Central memory CD4-positive, alpha-beta T cell (primary cell): ENCODE measurements around the gene ABL2.
A peak's percentile ranks its signal among the peaks of the same experiment; 100 is the strongest.
"Not testable (repeated sequence)": the region's sequence is repeated elsewhere in the genome, so short reads cannot be mapped to it uniquely, and the experiment has no call there.

Experiments
- DNase-seq: peaks from one replicate; pipeline ENCODE4 v3.0.0; 2022
- total RNA-seq, 3 experiments: gene quantifications; one replicate each; lab custom pipeline; 2026; lab: John Stamatoyannopoulos, UW

Gene ABL2
- 36.9 to 52.7 (median 45.3) reads per million in 3 experiments for total RNA-seq

DNA sequence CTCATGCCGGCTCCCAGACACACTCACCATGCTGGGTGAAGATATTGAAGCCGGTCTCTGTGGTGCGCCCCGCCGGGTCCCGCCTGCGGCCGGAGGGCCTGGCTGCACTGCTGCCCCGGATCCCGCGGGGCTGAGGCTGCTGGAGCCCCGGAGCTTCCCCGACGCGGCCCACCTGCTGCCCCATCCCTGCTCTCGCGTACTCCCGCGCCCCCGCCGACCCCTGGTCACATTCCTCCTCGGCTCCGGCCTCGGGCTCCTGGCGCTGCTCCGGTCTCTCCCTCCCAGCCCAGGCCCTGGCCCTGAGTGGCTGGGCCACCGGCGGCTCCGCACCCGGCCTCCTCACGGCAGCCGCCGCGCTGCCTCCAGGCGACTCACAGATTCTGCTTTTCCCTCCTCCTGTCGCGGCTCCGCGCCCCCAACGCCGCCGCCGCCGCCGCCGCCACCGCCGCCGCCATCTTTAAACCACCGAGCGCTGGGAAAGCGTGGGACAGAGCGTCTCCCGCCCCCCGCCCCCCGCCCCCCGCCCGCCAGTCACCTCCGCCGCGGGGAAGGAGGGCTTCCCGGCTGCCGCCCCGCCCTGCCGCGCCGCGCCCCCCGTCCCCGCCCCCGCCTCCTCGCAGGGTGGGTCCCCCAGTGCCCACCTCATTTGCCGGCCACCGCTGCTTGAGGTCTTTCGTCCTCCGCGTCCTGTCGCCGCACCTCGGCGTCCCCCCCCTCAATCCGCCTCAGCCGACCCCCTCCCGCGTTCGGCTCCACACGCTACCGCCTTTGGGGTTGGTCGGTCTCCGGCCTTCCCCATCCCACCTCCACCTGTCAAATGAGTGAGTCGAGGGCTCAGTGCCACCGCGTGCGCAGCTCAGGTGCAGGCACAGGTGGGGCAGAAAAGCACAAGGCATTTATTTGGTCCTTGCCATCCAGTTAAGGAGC lies at the start of gene ABL2:
TSS of gene ABL2 (minus strand) at position 464 of the 927 bp plus-strand sequence. CDS start at position 184, 280 bp downstream.
- peak; percentile 49 for DNase-seq

DNA sequence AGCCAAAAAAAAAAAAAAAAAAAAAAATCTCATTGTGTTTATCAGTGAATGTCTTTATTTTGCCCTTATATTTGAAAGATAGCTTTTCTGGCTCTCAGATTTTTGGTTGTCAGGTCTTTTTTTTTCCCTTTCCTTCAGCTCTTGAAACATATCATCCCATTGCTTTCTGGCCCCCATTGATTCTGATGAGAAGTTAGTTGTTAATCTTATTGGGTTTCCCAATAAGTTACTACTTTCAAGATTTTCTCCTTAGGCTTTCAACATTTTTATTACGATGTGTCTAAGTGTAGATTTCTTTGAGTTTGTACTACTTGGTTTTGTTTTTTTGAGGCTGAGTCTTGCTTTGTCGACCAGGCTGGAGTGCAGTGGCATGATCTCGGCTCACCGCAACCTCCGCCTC lies 49.4 kb upstream of the ABL2 start:
- DNase-seq: no peak

DNA sequence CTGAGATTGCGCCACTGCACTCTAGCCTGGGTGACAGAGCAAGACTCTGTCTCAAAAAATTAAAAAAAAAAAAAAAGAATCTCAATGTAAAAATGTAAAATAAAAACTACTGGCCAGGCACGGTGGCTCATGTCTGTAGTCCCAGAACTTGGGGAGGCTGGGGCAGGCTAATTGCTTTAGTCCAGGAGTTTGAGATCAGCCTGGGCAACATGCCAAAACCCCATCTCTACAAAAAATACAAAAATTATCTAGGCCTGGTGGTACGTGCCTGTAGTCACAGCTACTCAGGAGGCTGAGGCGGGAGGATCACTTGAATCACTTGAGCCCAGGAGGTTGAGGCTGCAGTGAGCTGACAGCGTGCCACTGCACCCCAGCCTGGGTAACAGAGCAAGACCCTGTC lies 44.9 kb upstream of the ABL2 start:
- not testable (repeated sequence) for DNase-seq

DNA sequence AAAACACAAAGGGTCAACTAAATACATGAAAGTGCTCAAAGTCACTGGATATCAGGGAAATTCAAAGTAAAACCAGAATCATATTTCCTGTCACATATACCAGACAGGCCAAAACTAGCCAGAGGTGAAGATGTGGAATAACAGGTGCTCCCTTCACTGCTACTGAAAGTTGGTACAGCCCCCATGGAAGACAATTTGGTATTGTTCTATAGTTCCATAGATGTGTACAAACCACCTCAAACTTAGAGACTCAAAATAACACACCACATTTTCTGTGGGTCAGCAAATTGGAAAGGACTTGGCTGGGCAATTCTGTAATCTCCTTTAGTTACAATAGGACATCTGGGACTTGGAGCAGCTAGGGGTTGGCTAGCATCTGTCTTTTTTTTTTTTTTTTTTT lies 39.6 kb upstream of the ABL2 start:
- no peak for DNase-seq

DNA sequence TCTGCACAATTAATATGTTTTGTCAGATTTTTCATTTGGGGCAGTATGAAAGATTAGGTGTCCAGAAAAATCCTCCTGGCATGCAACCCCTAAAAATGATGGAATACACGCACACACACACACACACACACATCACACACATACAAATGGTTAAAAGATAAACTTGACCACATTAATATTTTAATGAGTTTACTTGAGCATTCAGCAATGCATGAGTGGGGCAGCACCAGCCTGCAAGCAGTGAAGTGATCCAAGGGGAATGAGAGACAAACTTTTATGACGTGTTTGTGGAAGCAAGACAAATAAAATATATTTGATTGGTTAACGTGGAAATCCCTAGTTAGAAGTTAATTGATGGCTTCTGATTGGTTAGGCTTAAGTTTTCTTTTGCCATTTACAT lies 35.0 kb upstream of the ABL2 start:
- no peak for DNase-seq

DNA sequence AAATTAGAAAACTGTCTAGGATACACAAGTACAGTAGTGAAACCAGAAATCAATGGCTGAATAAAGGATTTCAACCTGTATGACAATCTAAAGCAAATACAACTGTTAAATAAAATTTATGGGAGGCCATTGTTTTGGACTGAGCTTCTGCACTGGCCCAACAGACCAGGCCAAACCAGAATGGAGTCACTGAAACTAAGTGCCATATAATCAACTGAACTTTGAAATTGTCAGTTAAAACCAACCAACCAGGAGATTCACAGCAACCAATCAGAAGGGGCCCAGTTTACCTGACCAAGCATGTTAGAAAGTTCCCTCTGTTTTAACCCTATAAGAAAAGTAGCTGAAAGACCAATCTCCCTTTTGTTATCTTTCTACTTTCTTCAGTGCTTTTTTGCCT lies 33.6 kb upstream of the ABL2 start:
- no peak for DNase-seq

DNA sequence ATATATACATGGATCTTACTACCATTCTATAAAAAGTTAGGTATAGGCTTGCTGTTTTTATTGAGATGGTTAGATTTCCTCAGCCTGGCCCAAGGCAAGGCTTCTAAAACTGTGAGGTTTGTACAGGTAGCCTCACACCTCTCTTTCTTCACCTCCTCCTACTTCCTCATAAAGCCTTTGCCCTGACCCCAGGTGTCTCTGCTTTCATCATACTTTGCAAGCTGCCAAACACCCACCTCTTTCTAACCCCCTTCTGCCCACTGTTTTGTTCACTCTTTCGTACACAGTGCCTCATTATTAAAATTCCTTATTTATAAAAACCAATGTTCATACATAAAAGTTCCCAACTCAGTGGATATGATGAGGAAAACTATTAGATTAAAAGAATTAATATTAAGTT lies 32.7 kb upstream of the ABL2 start:
- DNase-seq: no peak

DNA sequence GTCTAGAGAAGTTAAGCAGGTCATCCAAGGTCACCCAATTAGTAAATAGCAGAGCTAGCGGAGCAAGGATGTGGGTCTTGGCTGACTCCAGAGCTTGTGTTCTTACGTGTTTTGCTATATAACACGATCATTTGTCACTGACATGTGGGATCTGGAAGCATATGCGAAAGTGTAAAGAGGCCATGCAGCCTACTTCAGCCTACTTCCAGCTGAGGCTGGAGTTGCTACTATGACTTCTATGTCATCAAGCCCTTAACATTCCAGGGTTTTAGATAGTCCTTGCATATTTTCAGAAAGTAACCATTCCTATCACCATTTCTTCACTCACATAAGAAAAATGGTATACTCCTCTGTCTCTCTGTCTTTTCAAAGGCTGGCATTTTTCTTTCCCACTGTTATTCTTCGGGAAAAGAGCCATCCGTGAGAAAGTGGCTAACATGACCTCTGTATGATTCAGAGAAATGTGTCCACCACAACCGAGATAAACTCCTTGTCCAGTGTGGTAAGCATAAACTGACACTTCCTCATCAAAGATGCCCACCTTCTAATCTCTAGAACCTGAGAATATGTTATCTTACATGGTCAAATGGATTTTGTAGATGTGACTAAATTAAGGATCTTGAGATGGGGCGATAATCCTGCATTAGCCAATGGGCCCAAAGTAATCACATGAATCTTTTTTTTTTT lies 24.0 kb upstream of the ABL2 start:
- DNase-seq: no peak

DNA sequence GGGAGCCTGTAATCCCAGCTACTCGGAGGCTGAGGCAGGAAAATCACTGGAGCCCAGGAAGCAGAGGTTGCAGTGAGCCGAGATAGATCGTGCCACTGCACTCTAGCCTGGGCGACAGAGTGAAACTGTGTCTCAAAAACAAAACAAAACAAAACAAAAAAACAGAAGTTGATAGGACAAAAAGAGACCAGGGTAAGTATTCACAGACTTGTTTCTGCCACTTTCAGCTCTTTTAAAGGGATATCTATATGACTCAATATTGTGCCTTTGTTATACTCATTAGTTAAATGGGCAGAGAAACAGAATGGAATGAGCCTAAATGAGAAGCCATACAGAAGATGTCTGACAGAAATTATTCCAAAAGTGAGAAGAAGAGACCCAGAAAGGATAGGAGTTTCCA lies 23.1 kb upstream of the ABL2 start:
- no peak for DNase-seq

DNA sequence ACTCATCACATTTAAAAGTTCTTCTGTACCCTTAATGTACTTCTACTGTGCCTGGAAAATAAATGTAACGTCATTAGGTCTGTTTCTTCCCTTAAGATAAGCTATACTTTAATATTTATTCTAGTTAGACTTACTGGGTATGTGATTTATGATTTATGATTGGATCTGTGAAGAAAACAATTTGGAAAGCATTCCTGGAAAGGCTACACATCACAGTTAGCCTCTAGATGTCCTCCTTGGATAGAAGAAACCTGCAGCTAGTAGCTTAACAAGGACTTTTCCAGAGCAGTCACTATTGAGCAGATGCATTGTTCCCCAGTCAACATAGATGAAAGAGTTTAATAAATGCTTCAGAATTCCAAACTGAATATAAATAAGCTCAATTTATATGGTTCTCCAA lies 22.2 kb upstream of the ABL2 start:
- DNase-seq: peak; percentile 9

DNA sequence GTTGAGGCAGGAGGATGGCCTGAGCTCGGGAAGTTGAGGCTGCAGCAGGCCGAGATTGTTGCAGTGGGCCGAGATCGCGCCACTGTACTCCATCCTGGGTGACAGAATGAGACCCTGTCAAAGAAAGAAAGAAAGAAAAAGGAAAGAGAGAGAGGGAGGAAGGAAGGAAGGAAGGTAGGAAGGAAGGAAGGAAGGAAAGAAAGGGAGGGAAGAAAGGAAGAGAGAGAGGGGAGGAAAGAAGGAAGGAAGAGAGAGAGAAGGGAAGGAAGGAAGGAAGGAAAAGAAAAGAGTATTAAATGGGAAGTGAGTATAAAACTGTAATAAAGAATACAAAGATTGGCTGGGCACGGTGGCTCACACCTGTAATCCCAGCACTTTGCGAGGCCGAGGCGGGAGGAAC lies 18.4 kb upstream of the ABL2 start:
- no peak for DNase-seq

DNA sequence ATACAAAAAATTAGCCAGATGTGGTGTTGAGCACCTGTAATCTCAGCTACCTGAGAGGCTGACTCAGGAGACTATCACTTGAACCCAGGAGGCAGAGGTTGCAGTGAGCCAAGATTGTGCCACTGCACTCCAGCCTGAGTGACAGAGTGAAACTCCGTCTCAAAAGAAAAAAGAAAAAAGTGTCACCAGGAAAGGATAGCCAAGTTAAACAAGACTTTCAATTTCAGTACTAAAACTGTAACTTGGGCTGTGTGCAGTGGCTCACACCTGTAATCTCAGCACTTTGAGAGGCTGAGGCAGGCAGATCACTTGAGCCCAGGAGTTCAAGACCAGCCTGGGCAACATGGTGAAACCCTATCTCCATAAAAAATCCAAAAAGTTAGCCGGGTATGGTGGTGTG lies 15.9 kb upstream of the ABL2 start:
- DNase-seq: not testable (repeated sequence)

DNA sequence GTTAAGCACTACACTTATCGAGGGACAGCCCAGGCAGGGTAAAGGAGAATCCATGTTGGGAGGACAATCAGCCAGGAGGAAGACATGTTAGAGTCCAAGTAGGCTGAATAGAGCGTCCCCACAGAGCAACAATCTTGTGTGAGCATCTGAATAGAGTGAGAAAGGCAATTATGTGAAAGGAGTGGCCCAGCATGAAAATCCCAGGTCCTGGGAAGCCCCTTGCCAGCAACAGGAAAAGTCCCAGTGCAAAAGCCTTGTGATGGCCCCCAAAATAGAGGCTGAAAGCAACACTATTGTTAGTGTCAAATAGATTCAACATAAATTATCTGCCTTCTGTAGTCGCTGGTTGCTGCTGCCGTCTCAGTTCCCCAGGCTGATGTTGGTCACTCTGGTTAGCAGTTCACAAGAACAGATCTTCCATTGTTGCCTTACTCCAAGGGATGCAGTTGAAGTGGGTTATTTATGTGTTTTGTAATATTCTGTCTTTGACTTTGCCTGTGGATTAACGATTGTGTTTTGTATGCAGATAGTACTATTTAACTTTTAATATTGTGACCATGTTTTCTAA lies 12.1 kb upstream of the ABL2 start:
- DNase-seq: no peak

DNA sequence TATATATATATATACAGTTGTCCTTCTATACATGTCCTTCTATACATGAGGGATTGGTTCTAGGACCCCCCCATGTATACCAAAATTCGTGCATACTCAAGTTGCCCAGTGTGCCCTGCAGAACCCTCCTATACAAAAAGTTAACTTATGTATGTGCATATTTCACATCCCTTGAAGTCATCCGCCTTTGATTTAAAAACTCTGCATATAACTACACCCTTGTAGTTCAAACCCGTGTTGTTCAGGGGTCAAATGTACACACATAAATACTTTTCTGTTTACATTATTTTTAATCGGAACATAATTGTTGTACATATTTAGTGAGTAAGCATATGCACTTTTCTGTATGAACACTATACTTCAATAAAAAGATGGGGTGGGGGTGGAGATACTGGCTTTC lies 7.7 kb upstream of the ABL2 start:
- no peak for DNase-seq

DNA sequence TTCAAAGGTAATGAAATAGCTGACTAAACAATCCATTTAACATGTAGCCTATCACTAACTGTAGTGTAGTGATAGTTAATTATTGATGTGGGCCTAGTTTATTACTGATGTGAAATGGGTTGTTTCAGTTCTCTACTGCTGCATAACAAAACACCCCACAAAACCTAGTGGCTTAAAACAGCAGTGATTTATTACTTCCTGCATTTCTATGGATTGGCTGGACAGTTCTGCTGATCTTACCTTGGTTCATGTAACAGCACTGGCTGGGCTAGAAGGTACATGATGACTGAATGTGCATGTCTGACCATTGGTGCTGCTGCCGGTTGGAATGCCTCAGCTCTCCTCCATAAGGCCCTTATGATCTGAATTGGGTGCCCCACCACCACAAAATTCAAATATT lies 5.4 kb upstream of the ABL2 start:
- DNase-seq: no peak

DNA sequence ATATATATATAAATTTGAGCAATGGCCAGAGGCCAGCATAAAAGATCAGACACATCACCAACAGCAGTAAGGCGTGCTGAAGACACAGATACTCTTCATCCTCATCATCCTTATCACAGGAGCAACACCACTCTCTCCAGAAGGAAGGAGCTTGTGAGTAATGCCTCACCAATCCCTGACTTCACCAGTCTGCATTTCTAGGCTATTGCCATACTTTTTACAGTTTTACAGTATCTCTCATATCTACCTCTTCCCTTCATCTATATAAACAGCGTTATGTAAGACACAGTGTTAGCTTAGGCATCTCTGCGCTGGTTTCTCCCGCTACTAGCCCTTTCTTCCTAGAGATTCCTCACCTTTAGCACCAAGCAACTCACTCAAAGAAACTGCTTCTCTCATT lies 2.4 kb upstream of the ABL2 start:
- DNase-seq: no peak

DNA sequence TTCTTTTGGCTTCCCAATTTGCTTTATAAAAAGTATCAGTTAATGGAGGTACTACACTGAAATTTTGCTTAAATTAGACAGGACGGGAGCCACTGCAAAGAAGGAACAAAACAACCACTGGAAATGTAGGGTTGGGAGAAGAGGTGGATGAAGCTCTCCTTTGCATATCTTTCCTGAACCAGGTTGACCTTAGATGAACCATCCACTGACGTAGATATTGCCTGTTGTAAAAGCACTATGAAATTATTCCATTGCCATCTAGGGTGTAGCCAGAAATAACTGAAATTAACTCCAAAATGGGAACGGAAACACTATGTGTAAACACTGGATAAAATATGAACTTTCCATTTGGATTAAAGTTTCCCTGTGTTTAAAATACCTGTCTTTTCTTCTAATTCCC lies 1.2 kb upstream of the ABL2 start:
- no peak for DNase-seq

DNA sequence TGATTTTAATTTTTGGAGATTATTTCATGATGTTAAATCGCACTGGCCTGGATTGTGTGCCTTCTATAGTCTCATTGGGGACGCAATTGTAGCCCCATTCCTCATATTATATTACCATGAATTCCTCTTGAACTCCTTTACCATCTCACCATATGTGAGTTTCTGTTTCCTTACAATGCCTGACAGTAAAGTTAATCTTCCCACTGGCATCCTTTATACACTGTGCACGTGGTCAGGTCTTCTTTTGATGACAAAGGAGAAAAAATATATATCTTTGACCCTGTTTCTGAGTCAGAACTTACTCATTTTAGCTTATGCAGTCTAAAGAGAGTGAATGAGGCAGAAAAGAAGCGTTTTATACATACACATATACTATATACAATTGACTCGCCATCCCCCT lies 774 bp upstream of the ABL2 start:
- no peak for DNase-seq

DNA sequence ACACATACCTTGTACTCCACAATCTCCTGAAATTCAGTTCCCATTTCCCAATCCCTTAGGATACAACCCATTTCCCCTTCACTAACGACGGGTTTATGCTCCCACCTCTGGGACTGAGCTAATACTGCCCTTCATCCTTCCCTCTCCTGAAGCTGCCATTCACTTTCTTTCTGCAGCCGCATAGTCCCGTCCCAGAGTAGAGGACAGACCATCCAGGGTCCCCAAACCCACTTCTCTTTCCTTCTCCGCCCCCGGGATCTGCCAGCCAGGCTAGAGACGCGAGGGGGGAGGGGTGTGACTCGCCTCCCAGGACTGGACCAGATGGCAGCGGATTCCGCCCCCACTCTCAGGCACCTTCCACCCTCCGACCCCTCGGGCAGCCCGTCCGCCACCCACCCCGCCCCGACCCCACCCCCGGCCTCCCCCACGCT lies 679 bp downstream of the ABL2 start:
- peak; percentile 9 for DNase-seq

DNA sequence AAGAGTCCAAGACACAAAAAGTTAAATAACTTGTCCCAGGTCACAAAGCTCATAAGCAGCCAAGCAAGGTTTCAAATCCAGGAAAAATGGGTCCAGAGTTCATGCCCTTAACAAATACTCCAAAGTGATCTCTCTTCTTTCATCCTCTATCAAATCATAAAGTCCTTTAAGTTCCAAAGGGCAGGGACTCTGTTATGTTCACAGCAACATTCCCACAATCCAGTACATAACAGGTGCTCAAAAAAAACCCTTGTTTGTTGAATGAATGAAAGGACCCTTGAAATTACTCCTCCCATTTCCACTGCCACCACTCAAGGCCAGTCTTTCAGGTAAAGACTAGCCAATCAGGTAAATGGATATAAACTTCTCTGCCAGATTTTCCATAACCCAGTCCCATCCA lies 2.7 kb downstream of the ABL2 start:
- no peak for DNase-seq

DNA sequence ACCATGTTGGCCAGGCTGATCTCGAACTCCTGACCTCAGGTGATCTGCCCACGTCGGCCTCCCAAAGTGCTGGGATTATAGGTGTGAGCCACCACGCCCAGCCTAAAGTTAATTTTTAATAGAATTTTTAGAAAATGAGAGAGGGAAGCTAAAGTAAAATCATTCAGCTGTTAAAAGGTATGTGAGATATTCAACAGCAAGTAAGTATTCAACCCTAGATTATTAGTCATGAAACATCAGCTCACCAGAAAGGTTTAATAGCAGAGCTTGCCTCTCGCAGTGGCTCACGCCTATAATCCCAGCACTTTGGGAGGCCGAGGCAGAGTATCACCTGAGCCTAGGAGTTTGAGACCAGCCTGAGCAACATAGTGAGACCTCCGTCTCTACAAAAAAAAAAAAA lies 5.0 kb downstream of the ABL2 start:
- not testable (repeated sequence) for DNase-seq

DNA sequence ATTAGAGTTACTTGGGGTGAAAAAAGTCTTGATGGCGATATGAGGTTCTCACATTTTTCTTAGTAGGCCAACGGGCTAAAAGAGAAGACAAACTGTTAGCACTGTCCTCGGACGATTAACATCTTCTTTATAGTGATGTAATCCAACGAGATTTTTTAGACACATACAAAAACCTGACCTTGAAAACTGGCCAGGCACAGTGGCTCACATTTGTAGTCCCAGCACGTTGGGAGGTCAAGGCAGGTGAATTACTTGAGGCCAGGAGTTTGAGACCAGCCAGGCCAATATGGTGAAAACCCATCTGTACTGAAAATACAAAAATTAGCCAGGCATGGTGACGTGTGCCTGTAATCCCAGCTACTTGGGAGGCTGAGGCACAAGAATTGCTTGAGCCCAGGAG lies 8.4 kb downstream of the ABL2 start:
- DNase-seq: not testable (repeated sequence)

DNA sequence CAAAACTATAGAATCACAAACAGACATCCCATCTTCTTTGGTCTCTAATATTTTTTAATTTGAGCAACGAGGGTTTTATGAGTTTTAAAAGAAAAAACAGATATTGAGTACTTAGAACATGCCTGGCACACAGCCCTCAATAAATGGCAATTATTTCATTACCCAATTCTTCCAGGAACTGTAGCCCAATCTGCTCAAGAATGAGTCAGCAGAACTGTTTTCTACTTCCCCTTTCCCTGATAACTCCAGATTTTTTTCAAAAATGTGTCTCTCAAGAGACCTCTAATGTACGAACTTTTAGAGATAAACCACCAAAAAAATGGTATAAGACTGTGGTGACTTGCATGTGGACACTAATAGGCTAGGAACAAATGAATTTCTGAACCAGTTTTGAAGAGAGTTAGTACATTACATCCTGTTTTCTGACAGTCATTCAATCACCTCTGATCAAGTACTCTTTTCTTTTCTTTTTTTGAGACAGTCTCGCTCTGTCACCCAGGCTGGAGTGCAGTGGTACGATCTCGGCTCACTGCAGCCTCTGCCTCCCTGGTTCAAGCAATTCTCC lies 11.5 kb downstream of the ABL2 start:
- DNase-seq: no peak
